RWPE2 (cell line): ENCODE measurements around the gene AGO3.

Experiments used
- ATAC-seq: fragments of 200-7000 bp; cut with Tn5 transposase; 3 replicates; pipeline ENCODE4 v1.9.1; 2021; ENCODE audit warnings: low read depth
- DNase-seq: peaks from one replicate; pipeline ENCODE4 v3.0.0-alpha.2; 2020; ENCODE audit warnings: low spot score
- H3K27ac ChIP-seq: fragments of 450-650 bp; 2 replicates; pipeline ENCODE4 v1.5.1; 2017; ENCODE audit warnings: mild to moderate bottlenecking; ENCODE audit not compliant: poor library complexity, severe bottlenecking
- H3K27me3 ChIP-seq: fragments of 250-450 bp; sonication (Bioruptor Pico); 2 replicates; pipeline ENCODE4 v1.5.1; 2021; ENCODE audit warnings: mild to moderate bottlenecking, moderate library complexity; ENCODE audit not compliant: insufficient read depth, poor library complexity, severe bottlenecking
- H3K36me3 ChIP-seq: fragments of 250-450 bp; sonication (Bioruptor Pico); 2 replicates; pipeline ENCODE4 v1.5.1; 2020; ENCODE audit warnings: low read depth, mild to moderate bottlenecking, moderate library complexity
- H3K4me1 ChIP-seq: fragments of 250-450 bp; sonication (Bioruptor Pico); 2 replicates; pipeline ENCODE4 v1.5.1; 2021; ENCODE audit warnings: mild to moderate bottlenecking, moderate library complexity; ENCODE audit not compliant: insufficient read depth, poor library complexity, severe bottlenecking
- H3K4me3 ChIP-seq: fragments of 250-450 bp; sonication (Bioruptor Pico); 2 replicates; pipeline ENCODE4 v1.5.1; 2021; ENCODE audit warnings: mild to moderate bottlenecking, moderate library complexity; ENCODE audit not compliant: severe bottlenecking
- H3K9me3 ChIP-seq: fragments of 250-450 bp; sonication (Bioruptor Pico); 2 replicates; pipeline ENCODE4 v1.5.1; 2021; ENCODE audit warnings: mild to moderate bottlenecking, moderate library complexity; ENCODE audit not compliant: severe bottlenecking
- TF ChIP-seq, protein P1 (sequence below): fragments of 450-650 bp; IDR thresholded peaks from one replicate; pipeline ENCODE4 v1.5.1; 2017; ENCODE audit warnings: mild to moderate bottlenecking, moderate library complexity; ENCODE audit not compliant: poor library complexity, severe bottlenecking

The AGO3 gene

DNA sequence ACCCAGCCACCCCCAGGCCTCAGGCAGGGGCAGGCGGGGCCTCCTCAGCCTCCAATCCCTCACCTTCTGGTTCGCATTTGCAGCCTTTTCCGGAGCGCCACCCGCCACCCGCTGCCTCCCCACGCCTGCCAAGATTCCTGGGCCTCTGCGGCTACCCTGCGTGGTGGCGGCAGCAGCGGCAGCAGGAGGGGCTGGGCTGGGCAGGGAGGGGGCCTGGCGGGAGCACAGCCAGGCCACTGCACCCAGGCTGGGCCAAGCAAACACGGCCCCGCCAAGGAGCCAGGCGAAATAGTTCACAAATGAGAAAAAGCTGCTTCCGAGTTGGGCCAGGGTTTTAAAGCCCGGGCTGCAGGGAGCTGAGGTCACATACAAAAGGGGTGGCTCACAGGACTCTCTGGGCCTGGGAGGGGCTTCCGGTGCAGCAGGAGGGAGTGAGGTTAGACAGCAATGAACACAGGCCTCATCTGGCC, 184.3 kb downstream of the AGO3 start:
- H3K9me3 ChIP-seq: no peaks in the 10 kb centered on the region
- TF ChIP-seq, protein P1, sequence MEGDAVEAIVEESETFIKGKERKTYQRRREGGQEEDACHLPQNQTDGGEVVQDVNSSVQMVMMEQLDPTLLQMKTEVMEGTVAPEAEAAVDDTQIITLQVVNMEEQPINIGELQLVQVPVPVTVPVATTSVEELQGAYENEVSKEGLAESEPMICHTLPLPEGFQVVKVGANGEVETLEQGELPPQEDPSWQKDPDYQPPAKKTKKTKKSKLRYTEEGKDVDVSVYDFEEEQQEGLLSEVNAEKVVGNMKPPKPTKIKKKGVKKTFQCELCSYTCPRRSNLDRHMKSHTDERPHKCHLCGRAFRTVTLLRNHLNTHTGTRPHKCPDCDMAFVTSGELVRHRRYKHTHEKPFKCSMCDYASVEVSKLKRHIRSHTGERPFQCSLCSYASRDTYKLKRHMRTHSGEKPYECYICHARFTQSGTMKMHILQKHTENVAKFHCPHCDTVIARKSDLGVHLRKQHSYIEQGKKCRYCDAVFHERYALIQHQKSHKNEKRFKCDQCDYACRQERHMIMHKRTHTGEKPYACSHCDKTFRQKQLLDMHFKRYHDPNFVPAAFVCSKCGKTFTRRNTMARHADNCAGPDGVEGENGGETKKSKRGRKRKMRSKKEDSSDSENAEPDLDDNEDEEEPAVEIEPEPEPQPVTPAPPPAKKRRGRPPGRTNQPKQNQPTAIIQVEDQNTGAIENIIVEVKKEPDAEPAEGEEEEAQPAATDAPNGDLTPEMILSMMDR: no peak
- H3K27me3 ChIP-seq: no peaks in the 10 kb centered on the region
- DNase-seq (no peak), ATAC-seq (no peak; the same call in 2 of the 3 replicates)
- no peaks in the 10 kb centered on the region for H3K36me3 ChIP-seq
- no peak overlapping the region for H3K27ac ChIP-seq
- no peaks in the 10 kb centered on the region for H3K4me1 ChIP-seq
- H3K4me3 ChIP-seq: no peak overlapping the region

DNA sequence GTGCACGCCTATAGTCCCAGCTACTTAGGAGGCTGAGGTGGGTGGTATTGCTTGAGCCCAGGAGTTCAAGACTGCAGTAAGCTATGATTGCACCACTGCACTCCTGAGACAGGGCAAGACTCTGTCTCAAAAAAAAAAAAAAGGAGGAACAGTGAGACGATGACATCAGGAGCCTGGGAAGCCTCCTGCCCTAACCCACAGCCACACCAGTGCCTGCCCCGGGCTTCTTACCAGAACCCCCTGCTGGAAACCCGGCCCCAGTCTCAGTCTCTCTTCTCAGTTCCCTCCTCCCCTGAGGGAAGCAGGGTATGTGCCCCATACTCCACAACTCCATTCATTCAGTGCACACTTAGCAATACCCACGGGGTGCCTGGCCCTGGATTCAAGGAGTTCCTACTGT, 185.0 kb downstream of the AGO3 start:
- TF ChIP-seq, protein P1: no peak
- Histone ChIP-seq H3K27ac (no peak overlapping the region), H3K4me1 (no peaks in the 10 kb centered on the region), H3K4me3 (no peak overlapping the region), H3K27me3 (no peaks in the 10 kb centered on the region), H3K36me3 (no peaks in the 10 kb centered on the region), H3K9me3 (no peaks in the 10 kb centered on the region)
- no peak for DNase-seq
- ATAC-seq: no peak

DNA sequence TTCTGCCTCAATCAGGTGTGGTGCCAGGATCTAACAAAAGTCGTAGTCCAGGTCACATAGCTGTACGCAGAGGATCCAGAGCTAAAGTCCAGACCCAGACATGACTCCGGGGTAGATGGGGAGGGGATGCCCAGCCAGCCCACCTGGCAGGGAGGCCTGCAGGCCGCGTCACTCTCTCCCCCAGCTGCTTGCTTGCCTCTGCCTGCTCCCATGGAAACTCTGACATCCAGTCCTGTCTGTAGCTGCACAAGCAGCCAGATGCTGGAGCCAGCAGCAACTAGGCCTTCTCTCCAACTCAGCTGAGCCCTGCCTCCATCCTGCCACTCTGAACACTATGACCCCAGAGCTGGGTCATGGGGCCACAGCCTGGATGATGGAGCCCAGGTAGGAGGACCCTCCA, 186.0 kb downstream of the AGO3 start:
- H3K4me3 ChIP-seq: no peak overlapping the region
- H3K4me1 ChIP-seq: no peaks in the 10 kb centered on the region
- H3K36me3 ChIP-seq: no peaks in the 10 kb centered on the region
- H3K27me3 ChIP-seq: no peaks in the 10 kb centered on the region
- no peak for DNase-seq
- TF ChIP-seq, protein P1: no peak
- H3K27ac ChIP-seq: no peak overlapping the region
- no peak for ATAC-seq
- no peaks in the 10 kb centered on the region for H3K9me3 ChIP-seq

DNA sequence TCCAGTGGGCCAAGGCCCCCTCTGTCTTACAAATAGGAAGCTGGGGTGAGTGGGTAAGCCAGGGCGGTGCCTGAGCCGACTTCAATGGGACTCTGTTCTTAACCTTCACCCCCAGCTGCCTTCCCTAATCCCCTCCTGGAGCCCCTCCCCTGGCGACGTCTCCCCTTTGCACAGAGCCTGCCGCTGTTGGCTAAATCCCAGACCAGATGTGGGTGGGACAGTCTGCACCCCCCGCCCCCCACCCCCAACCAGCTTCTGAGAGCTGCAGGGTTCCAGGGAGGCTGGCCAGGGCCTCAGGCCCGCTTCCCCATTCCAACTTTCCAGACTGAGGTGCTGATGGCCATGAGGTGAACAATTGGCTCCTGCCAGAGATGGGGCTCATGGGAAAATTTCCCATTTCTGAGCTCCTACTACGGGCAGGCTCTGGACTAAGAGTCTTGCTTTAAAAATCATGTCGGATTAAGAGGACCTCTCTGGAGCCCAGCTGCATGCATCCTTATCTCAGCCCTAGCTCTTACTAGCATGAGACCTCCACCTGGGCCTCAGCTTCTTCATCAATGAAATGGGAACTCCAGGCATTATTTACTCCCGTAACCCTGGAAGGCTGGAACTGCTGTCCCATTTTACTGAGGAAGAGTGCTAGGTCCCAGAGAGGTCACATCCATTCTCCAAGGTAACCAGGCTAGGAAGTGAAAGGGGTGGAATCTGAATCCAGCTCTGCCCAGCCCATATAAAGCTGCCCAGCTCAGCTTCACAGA, 187.7 kb downstream of the AGO3 start:
- Histone ChIP-seq H3K27ac (no peak overlapping the region), H3K4me1 (no peaks in the 10 kb centered on the region), H3K27me3 (no peaks in the 10 kb centered on the region), H3K36me3 (no peaks in the 10 kb centered on the region), H3K9me3 (no peaks in the 10 kb centered on the region), H3K4me3 (no peak overlapping the region)
- TF ChIP-seq, protein P1: no peak
- DNase-seq: no peak
- no peak for ATAC-seq

DNA sequence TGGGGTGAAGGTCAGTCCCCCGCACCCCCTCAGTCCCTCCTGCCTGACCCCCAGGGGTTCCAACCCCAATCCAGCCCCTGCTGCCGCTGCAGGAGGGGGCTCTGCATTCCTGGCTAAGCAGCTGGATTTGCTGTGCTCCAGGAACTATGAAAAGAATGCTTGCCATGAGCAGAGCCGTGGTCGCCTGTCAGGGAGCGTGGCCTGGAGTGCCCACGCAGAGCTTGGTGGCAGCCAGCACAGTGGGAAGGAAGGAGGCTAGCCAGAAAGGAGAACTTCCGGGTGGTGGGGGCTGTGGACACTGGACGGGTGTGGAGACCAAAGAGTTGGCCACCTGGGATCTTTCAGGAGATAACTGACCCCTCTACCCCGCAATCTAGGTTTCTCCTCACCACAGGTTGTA, 188.6 kb downstream of the AGO3 start:
- ATAC-seq: no peak
- H3K9me3 ChIP-seq: no peaks in the 10 kb centered on the region
- H3K27ac ChIP-seq: no peak overlapping the region
- H3K4me3 ChIP-seq: no peak overlapping the region
- no peak for DNase-seq
- TF ChIP-seq, protein P1: no peak
- no peaks in the 10 kb centered on the region for H3K36me3 ChIP-seq
- H3K4me1 ChIP-seq: no peaks in the 10 kb centered on the region
- peaks cover under 1% of the 10 kb centered on the region for H3K27me3 ChIP-seq
